HG03280 (cell line): ENCODE data around the gene STRIP1.
A peak's percentile ranks its signal among the peaks of the same experiment; 100 is the strongest.
"Not testable (repeated sequence)": the region's sequence is repeated elsewhere in the genome, so short reads cannot be mapped to it uniquely, and the experiment has no call there.

Experiments used
- ATAC-seq: cut with Tn5 transposase; IDR thresholded peaks from one replicate; pipeline ENCODE4 v1.9.1; 2021; ENCODE audit warnings: mild to moderate bottlenecking, moderate library complexity; ENCODE audit not compliant: unreplicated experiment

STRIP1 gene

GRCh38 chr1:110007046-110007830 is 27.2 kb upstream of the STRIP1 start:
- ATAC-seq = no peak

DNA sequence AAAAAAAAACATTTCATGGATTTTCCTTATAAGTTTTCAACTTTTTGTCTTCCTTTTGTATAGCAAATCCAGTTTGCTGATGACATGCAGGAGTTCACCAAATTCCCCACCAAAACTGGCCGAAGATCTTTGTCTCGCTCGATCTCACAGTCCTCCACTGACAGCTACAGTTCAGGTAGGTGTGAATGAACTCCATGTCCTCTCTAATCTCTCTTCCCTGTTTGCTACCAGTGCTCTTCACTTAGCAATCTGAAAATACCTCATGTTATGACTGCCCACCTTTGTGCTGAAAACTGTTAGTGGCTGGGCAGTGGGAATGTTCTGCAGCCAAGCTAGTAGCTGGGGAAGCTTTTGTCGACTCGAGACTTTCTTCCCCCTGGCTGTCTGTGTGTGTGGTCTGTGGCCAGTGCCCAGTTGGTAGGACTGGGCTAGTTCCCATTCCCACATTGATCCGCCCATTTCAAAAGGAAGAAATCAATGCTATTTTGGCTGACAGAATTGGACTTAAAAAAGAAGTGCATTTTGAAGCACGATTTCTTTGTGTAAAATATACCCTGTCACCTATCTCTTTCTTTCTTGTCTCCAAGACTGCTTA is 25.4 kb upstream of the STRIP1 start:
- no peak for ATAC-seq

DNA sequence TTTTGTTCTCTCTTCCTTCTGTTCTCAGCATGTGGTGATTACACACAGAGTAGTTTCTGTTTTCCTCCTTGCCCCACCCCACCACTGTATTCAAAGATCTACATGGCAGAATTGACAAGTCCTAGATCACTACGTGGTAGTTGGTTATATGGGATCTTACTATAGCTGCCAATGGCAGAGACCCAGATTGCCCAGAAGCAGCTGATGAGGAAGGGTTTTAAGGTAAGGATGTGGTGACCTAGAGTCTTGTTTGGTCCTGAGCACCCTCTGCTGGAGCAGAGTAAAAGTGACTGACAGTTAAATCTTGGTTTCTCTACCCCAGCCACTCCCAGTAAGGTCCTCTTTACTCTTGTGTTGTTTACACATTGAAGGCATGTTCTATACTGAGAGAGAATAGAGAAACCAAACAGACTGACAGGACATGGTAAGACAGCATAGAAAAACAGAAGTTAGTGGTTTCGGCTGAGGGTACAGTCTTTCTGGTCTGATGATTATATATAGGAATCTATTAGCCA is 22.8 kb upstream of the STRIP1 start:
- ATAC-seq = peak; percentile 97

DNA sequence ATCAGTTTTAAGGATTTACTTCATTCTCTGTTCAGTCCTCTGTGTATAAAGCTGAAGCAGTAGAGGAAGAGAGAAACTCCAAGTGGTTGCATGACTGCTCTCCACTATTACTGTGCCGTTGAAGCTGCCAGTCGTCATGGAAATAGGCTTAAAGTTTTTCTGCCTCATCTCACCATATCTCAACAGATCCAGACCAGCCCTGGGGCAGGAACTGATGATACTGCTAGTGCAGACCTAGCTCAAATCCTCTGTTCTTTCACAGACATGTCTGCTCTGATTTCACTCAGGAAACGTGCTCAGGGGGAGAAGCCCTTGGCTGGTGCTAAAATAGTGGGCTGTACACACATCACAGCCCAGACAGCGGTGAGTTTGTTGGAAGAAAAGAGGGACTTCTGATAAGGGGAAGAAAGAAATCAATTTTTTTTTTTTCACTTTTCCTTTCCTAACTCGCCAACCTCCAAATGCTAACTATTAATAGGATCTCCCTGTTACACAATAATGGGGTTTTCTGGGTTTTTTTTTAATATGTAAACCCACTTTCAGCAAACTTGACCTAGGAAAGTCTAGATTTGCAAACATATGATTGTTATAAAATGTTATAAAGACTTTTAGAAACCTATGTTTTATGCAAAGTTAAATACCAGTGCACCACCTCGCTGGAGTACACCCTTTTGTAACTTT is 22.2 kb upstream of the STRIP1 start:
- peak; percentile 67 for ATAC-seq

DNA sequence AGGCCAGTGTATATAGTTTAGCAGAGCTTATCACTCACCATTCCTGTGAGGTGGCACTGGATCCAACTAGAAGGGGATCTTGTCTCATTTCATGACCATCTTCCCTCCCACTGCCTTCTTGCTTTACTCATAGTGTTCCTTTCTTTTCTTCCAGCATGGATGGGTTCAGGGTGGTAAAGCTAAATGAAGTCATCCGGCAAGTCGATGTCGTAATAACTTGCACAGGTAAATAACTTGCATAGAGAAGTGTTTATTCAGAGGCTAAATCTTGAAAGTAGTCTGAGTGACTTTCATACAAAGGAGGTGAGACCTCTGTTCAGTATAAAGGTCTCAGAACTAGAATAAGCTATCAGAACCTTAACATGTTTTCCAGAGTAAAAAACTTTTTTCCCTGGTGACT is 16.6 kb upstream of the STRIP1 start:
- no peak for ATAC-seq

DNA sequence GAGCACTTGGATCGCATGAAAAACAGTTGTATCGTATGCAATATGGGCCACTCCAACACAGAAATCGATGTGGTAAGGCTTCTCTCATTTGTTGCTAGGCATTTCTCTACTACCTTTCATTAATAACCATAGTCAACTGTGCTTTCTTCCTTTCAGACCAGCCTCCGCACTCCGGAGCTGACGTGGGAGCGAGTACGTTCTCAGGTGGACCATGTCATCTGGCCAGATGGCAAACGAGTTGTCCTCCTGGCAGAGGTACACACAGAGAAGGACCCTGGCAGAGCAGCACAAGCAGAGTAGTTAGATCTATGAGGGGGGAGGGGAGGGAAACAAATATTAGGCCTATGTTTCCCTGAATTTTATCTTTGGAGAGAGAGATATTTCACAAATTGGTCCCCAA is 16.0 kb upstream of the STRIP1 start:
- no peak for ATAC-seq

DNA sequence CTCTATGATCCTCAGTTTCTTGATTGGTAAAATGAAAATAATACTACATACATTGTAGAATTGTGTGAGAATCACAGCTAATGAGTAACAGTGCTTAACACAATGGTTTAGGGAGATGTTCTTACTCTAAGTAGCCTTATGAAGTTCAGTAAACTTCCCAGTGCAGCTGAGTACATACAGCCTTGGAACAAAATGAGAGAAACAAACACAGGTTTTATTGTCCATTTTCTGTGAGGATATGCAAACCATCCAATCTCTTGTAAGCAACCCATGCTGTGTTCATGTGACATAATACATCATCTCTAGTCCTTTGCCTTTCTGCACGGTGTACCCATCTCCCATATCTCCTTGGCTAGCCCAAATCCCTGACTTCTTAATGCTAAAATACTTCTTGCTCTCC is 14.7 kb upstream of the STRIP1 start:
- ATAC-seq = no peak

DNA sequence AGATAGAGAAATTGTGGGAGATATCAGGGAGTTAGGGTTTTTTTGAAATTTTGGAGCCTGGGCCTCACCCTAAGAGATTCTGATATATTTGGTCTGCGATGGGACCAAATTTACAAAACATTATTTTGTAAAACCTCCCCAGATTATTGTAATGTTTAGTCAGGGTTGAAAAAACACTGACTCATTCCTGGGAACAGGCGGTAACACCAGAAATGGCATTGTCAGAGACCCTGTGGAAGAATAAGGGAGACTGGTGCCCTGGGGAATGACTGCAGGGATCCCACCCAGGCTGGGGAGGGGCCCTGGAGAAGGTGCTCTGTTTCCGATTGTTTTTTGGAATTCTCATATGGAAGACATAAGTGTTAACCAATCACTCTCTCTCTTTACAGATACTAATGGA is 13.1 kb upstream of the STRIP1 start:
- no peak for ATAC-seq

DNA sequence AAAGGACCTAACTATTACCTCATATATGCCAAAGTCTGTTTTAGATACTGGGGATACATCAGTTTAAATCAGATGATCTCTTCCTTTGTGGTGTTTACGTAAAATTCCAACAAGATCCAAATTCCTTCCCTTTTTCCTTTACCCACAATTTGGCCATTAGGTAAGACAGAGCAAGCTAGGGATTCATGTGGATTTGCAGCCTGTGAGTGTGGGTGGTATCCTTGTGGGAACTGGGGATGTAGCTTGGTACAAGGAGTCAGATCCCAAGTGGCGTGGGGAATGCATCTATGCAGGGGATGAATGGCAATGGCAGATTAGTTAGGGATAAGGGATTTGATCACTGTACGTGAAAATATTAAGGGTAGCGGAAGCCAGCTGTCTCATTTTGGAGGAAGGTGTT is 9.8 kb upstream of the STRIP1 start:
- no peak for ATAC-seq

- not testable (repeated sequence) for ATAC-seq
Measured at GRCh38 chr1:110030687-110031086, 3.7 kb upstream of the STRIP1 start.

DNA sequence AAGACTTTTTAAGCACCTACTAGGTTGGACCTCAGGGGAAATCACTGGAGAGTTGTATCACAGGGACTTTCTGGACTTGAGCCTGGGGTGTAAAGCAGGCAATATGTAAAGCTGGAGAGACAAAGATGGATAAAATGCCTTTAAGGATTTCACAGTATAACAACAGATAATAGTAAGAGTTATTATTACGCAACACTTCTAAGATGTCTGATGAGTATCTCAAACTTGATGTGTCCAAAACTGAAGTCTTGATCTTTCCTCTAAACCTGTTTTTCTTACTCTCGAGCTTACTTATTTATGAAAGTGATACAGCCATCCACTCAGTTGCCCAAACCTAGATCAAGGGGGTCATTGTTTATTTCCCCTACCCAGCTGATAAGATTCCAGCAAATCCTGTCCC is 2.1 kb upstream of the STRIP1 start:
- no peak for ATAC-seq

DNA sequence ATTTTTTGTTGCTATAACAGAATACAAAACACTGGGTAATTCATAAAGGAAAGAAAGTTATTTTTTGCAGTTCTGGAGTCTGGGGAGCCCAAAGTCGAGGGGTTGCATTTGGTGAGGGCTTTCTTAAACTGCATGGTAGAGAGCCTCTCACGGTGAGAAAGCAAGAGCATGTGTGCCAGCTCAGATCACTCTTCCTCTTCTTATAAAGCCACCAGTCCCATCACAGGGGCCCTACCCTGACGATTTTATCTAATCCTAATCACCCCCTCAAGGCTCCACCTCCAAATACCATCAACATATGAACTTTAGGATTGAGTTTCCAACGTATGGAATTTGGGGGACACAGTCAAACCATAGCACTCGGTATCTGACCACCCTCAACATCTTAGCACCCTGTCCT is 1.0 kb upstream of the STRIP1 start:
- ATAC-seq = no peak

DNA sequence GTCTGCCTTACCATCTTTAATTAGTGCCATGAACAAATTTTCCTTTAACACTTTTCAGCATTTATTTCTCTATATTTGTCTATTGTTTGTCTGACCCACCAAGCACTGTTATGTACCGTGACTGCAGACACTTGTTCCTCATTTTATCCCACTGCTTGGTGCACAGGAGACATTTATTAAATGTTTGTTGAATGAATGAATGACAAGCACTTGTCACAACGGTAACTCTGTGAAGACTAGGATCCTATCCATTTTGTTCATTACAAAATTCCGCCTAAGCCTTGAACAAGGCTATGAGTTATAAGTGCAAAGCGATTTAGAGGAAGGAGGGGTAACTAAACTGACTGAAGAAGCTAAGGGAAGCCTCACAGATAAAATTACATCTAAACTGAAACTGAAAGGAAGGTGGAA is 379 bp upstream of the STRIP1 start:
- no peak for ATAC-seq

GRCh38 chr1:110035236-110035752 is 870 bp downstream of the STRIP1 start:
- ATAC-seq = no peak

- ATAC-seq = no peak
Measured at GRCh38 chr1:110038271-110038670, 3.8 kb downstream of the STRIP1 start.

DNA sequence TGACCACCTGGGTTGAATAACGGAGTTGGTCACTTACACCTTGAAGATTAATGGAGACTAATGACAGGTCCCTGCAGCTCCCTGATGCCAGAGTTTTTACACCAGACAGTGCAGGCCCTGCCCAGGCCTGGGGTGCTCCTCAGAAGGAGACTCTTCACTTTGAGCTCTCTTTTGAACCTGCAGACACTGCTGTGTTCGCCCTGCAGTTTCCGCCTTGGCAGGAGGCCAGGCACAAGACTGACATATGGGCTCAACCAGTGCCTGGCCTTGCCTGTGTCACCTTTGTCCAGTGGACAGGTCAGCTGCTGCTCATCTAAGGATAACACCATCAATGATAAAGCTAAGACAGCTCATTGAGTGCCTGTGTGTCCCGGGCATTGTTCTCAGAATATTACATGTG is 5.2 kb downstream of the STRIP1 start:
- no peak for ATAC-seq

- ATAC-seq = no peak
Measured at GRCh38 chr1:110040548-110040947, 6.1 kb downstream of the STRIP1 start.

DNA sequence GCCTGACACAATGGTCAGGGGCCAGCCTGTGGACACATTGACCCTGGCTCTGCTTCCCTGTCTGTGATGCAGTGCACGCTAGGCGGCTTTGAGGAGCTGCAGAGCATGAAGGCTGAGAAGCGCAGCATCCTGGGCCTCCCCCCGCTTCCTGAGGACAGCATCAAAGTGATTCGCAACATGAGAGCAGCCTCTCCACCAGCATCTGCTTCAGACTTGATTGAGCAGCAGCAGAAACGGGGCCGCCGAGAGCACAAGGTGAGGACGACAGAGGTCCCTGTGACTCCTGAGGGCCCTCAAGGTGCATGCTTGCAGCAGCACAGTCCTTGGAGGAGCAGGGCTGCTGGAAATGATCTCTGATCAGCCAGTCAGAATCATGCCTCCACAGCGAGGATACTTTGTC is 8.6 kb downstream of the STRIP1 start:
- ATAC-seq = no peak

- ATAC-seq = no peak
Measured at GRCh38 chr1:110047463-110047862, 13.0 kb downstream of the STRIP1 start.

- ATAC-seq = no peak
Measured at GRCh38 chr1:110048240-110048639, 13.8 kb downstream of the STRIP1 start.

DNA sequence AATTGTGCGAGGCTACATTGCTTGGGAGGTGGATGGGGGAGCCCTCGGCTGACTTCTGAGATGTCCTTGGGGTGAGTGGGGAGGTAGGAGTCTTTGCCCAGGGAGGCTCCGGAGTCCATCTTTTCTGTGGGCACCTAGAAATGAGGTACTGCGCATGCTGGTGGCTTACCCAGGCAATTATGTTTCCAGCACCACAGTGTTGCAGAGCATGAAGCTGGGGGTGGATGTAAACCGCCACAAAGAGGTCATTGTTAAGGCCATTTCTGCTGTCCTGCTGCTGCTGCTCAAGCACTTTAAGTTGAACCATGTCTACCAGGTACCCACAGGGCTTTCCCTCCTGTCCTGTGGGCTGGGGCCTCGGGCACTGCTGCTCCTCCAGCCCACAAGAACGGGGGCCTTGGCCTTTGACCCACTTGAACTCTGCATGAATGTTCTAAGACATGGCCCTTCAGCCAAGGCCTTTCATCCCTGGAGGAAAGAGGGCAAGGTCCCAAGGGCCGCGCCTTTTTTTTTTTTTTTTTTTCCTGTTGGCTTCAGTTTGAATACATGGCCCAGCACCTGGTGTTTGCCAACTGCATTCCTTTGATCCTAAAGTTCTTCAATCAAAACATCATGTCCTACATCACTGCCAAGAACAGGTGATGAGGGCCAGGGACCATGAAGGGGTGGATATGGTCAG is 14.6 kb downstream of the STRIP1 start:
- no peak for ATAC-seq
